OCI-LY3 (cell line): ENCODE measurements around the gene RPS6KB2.
A peak's percentile ranks its signal among the peaks of the same experiment; 100 is the strongest.

Experiments used
- H2AFZ ChIP-seq: fragments of 200-600, 300-600 bp; shearing (Covaris generic); 2 replicates; pipeline ENCODE4 v1.6.0; 2014; ENCODE audit warnings: antibody characterized with exemption, low read depth, low read length
- H3K27ac ChIP-seq: fragments of 200-600, 300-600 bp; sonication (generic); 2 replicates; pipeline ENCODE4 v1.5.1; 2014; ENCODE audit warnings: mild to moderate bottlenecking, low read length, moderate library complexity, mixed read lengths
- H3K27me3 ChIP-seq: fragments of 200-600, 300-600 bp; sonication (generic); 2 replicates; pipeline ENCODE4 v1.6.1; 2014; ENCODE audit warnings: low read depth, low read length, mixed read lengths
- H3K36me3 ChIP-seq: fragments of 200-600, 300-600 bp; sonication (generic); replicated peaks from 2 replicates; pipeline ENCODE3; 2014; ENCODE audit warnings: low read depth, low read length, mixed read lengths
- H3K4me1 ChIP-seq: fragments of 300-600, 200-600 bp; sonication (generic); 2 replicates; pipeline ENCODE4 v1.6.1; 2014; ENCODE audit warnings: low read length, mixed read lengths
- H3K4me2 ChIP-seq: fragments of 200-600, 300-600 bp; sonication (generic); 2 replicates; pipeline ENCODE4 v1.6.1; 2014; ENCODE audit warnings: low read length, mixed read lengths
- H3K4me3 ChIP-seq: fragments of 300-600, 200-600 bp; sonication (generic); 2 replicates; pipeline ENCODE4 v1.5.1; 2014; ENCODE audit warnings: antibody characterized with exemption, mild to moderate bottlenecking, low read length, moderate library complexity
- H3K79me2 ChIP-seq: fragments of 300-600, 200-600 bp; shearing (Covaris generic); 2 replicates; pipeline ENCODE4 v1.6.1; 2014; ENCODE audit warnings: mild to moderate bottlenecking, low read length, mixed read lengths
- H3K9ac ChIP-seq: fragments of 300-600, 200-600 bp; shearing (Covaris generic); 2 replicates; pipeline ENCODE4 v1.6.0; 2014; ENCODE audit warnings: mild to moderate bottlenecking, low read length, moderate library complexity
- H3K9me3 ChIP-seq: fragments of 200-600, 300-600 bp; shearing (Covaris generic); 2 replicates; pipeline ENCODE4 v1.6.1; 2014; ENCODE audit warnings: low read length, mixed read lengths; ENCODE audit not compliant: insufficient read depth
- H4K20me1 ChIP-seq: fragments of 200-600, 300-600 bp; sonication (generic); 2 replicates; pipeline ENCODE4 v1.6.1; 2016; ENCODE audit warnings: low read length, mixed read lengths; ENCODE audit not compliant: insufficient read depth
- CTCF ChIP-seq: fragments of 200-600, 300-600 bp; sonication (generic); IDR thresholded peaks from 2 replicates; pipeline ENCODE4 v1.5.1; 2014; ENCODE audit warnings: antibody characterized with exemption, low read length, low read depth
- EZH2phosphoT487 ChIP-seq: fragments of 200-600 bp; shearing (Covaris generic); IDR thresholded peaks from 2 replicates; pipeline ENCODE4 v1.6.1; 2018; ENCODE audit warnings: antibody characterized with exemption, mixed run types, low read depth

Gene RPS6KB2

GRCh38 chr11:67434395-67434881, 6.1 kb downstream of the RPS6KB2 start:
- peaks cover 58% of the 10 kb centered on the region for H3K4me1 ChIP-seq
- peaks cover 56% of the 10 kb centered on the region for H3K79me2 ChIP-seq
- no peaks in the 10 kb centered on the region for H3K27me3 ChIP-seq
- H3K27ac ChIP-seq: peak overlapping the region; percentile 96
- no peaks in the 10 kb centered on the region for H3K9me3 ChIP-seq
- peaks cover 39% of the 10 kb centered on the region for H3K36me3 ChIP-seq
- H3K4me3 ChIP-seq: peak overlapping the region; percentile 83
- H4K20me1 ChIP-seq: no peaks in the 10 kb centered on the region
- H3K4me2 ChIP-seq: peak overlapping the region; percentile 99
- H3K9ac ChIP-seq: peak overlapping the region; percentile 99
- H2AFZ ChIP-seq: no peak overlapping the region
- no peak for TF ChIP-seq CTCF
- TF ChIP-seq EZH2phosphoT487: no peak

DNA sequence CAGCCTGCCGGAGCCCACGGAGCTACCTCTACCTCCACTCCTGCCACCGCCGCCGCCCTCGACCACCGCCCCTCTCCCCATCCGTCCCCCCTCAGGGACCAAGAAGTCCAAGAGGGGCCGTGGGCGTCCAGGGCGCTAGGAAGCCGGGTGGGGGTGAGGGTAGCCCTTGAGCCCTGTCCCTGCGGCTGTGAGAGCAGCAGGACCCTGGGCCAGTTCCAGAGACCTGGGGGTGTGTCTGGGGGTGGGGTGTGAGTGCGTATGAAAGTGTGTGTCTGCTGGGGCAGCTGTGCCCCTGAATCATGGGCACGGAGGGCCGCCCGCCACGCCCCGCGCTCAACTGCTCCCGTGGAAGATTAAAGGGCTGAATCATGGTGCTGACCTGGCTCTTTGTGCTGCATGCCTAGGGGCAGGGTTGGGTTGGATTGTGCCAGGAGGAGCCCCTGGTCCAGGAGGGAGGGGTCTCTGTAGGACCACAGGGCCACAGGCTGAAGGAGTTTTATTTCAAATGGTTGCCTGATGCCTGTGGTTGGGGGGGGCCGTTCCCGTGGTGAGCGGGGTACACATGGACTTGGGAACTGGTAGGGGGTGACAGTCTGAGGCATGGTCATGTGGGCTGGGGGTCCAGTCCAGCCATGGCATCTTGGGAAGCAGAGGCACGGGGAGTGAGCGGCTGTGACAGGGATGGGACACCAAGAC, 6.9 kb downstream of the RPS6KB2 start:
- H2AFZ ChIP-seq: no peak overlapping the region
- peak overlapping the region; percentile 99 for H3K4me2 ChIP-seq
- peaks cover 41% of the 10 kb centered on the region for H3K36me3 ChIP-seq
- H3K27ac ChIP-seq: peak overlapping the region; percentile 96
- H4K20me1 ChIP-seq: no peaks in the 10 kb centered on the region
- no peak for TF ChIP-seq EZH2phosphoT487
- TF ChIP-seq CTCF: no peak
- H3K27me3 ChIP-seq: no peaks in the 10 kb centered on the region
- peak overlapping the region; percentile 99 for H3K9ac ChIP-seq
- H3K4me3 ChIP-seq: peak overlapping the region; percentile 83
- H3K4me1 ChIP-seq: peaks cover 58% of the 10 kb centered on the region
- H3K79me2 ChIP-seq: peaks cover 48% of the 10 kb centered on the region
- no peaks in the 10 kb centered on the region for H3K9me3 ChIP-seq

- peak overlapping the region; percentile 99 for H3K4me2 ChIP-seq
- H3K27ac ChIP-seq: peak overlapping the region; percentile 96
- H3K27me3 ChIP-seq: no peaks in the 10 kb centered on the region
- H3K36me3 ChIP-seq: peaks cover 42% of the 10 kb centered on the region
- H3K9ac ChIP-seq: peak overlapping the region; percentile 99
- peaks cover 58% of the 10 kb centered on the region for H3K4me1 ChIP-seq
- H3K4me3 ChIP-seq: peak overlapping the region; percentile 83
- H3K79me2 ChIP-seq: peaks cover 48% of the 10 kb centered on the region
- H4K20me1 ChIP-seq: no peaks in the 10 kb centered on the region
- TF ChIP-seq CTCF: no peak
- TF ChIP-seq EZH2phosphoT487: no peak
- H2AFZ ChIP-seq: no peak overlapping the region
- no peaks in the 10 kb centered on the region for H3K9me3 ChIP-seq
Observed at GRCh38 chr11:67435727-67436458, 7.6 kb downstream of the RPS6KB2 start.

DNA sequence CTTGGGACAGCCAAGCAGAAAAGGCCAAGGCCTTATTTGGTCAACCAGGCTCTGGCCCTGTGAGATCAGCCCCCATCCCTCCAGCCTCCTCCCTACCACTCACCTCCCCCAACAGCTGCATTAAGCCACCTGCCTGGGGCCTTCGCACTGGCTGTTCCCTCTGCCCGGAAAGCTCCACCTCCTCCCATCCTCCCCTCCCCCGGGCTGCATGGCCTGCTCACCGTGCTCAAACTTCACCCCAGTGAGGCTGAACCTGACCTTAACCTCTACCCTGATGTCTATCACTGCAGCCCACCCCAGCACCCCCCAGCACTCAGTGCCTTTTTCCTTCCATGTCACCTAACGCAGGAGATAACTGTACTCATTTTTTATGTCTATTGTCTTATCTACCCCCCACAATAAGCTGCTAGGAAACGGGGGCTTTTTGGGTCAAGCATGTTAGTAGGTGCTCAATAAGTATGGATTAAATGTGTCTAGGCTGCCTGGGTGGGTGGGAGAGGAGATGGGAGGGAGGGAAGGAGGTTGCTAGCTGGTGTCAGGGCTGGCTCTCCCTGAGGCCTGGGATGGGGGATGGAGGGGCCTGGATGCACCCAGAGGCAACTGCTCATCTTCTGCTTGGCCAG, 8.3 kb downstream of the RPS6KB2 start:
- no peaks in the 10 kb centered on the region for H3K27me3 ChIP-seq
- peaks cover 42% of the 10 kb centered on the region for H3K36me3 ChIP-seq
- H3K4me2 ChIP-seq: peak overlapping the region; percentile 99
- H3K4me1 ChIP-seq: peaks cover 58% of the 10 kb centered on the region
- no peaks in the 10 kb centered on the region for H3K9me3 ChIP-seq
- TF ChIP-seq EZH2phosphoT487 (no peak), CTCF (no peak)
- H4K20me1 ChIP-seq: no peaks in the 10 kb centered on the region
- H2AFZ ChIP-seq: no peak overlapping the region
- H3K27ac ChIP-seq: peak overlapping the region; percentile 96
- peak overlapping the region; percentile 83 for H3K4me3 ChIP-seq
- peak overlapping the region; percentile 99 for H3K9ac ChIP-seq
- H3K79me2 ChIP-seq: peaks cover 48% of the 10 kb centered on the region
